Lower leg skin (tissue), 3 donors: Measurements from ENCODE around the gene TMEM225B.

ENCODE experiments used
- CTCF ChIP-seq, 3 donors: fragments of 450-650 bp; IDR thresholded peaks; one replicate each; pipeline ENCODE4 v1.5.1; 2016; ENCODE audit warnings: antibody characterized with exemption in 3 of 3, mild to moderate bottlenecking in 3 of 3, moderate library complexity in 2 of 3
- POLR2A ChIP-seq, 2 donors: fragments of 450-650 bp; IDR thresholded peaks; one replicate each; pipeline ENCODE4 v1.6.1; 2016 to 2017; ENCODE audit warnings: antibody characterized with exemption in 2 of 2, mild to moderate bottlenecking in 1 of 2, moderate library complexity in 1 of 2

DNA sequence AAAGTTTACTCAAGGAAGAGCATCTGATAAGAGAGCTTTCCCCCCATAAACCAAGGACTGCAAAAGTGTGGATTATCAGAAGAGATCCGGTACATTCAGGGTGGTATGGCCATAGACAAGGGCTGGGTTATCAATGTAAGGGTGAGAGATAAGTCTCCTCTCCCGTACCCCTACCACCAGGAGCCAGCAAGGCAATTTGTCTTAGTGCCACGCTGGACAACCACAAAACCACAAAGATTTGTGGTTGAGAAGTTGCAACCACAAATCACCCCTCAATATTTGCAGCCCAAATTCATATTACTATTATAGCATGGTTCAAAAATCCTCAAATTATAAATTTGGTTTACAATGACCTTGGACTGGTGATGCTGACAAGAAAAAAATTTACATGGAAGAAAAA lies 16.4 kb downstream of the TMEM225B start:
- TF ChIP-seq CTCF (IDR thresholded peaks at IDR 0.05) (no peak), POLR2A (IDR thresholded peaks at IDR 0.05) (no peak)
